ENCODE measurements around the gene OR2M2. TPM values are rescaled to one million over a fixed set of nuclear protein-coding genes. Genes with fewer than 3 reads are reported as not detected.

OR2M2 gene
- total RNA-seq, 2 donors from 2014 or later, result not detected

GRCh38 chr1:248187363-248187762 is 12.7 kb downstream of the OR2M2 start:
- Mint-ChIP-seq H3K27me3 (ENCODE audit: insufficient read depth) (no peaks in the 10 kb centered on the region), H3K9me3 (peaks cover 88% of the 10 kb centered on the region), H3K4me3 (no peak overlapping the region), H3K4me1 (no peaks in the 10 kb centered on the region), H3K36me3 (ENCODE audit: low read depth) (no peaks in the 10 kb centered on the region), H3K27ac (no peak overlapping the region)
- Histone ChIP-seq H3K36me3 (ENCODE audit: control insufficient read depth, insufficient read depth, low read length) (no peaks in the 10 kb centered on the region), H3K27me3 (ENCODE audit: control insufficient read depth, insufficient read depth, low read length, poor library complexity, severe bottlenecking) (no peaks in the 10 kb centered on the region), H3K9ac (ENCODE audit: extremely low read depth, low read length, poor library complexity, severe bottlenecking) (no peak overlapping the region), H3K27ac (ENCODE audit: low read depth, low read length) (no peak overlapping the region), H3K4me3 (ENCODE audit: low read length) (no peak overlapping the region), H3K4me1 (ENCODE audit: control insufficient read depth, insufficient read depth, low read length) (no peaks in the 10 kb centered on the region), H3K9me3 (ENCODE audit: control insufficient read depth, low read length) (peaks cover 78% of the 10 kb centered on the region)
- no peak for DNase-seq
- TF ChIP-seq CTCF (conservative IDR thresholded peaks at IDR 0.05), result no peak
- 51 to 80% methylated on average over 1 to 2 of the region's 3 CpGs for WGBS, 2 experiments (ENCODE audit: insufficient coverage in 1 of 2, insufficient read length in 1 of 2)

- no peaks in the 10 kb centered on the region for H3K27me3 Mint-ChIP-seq (ENCODE audit: insufficient read depth)
- H3K9ac ChIP-seq (ENCODE audit: extremely low read depth, low read length, poor library complexity, severe bottlenecking), result no peak overlapping the region
- H3K27ac ChIP-seq (ENCODE audit: low read depth, low read length), result no peak overlapping the region
- no peaks in the 10 kb centered on the region for H3K36me3 ChIP-seq (ENCODE audit: control insufficient read depth, insufficient read depth, low read length)
- peaks cover 77% of the 10 kb centered on the region for H3K9me3 ChIP-seq (ENCODE audit: control insufficient read depth, low read length)
- H3K4me3 ChIP-seq (ENCODE audit: low read length), result no peak overlapping the region
- WGBS, 2 experiments (ENCODE audit: insufficient coverage in 1 of 2, insufficient read length in 1 of 2), result 72 to 84% methylated on average over 4 to 11 of the region's 11 CpGs
- no peaks in the 10 kb centered on the region for H3K4me1 Mint-ChIP-seq
- H3K36me3 Mint-ChIP-seq (ENCODE audit: low read depth), result no peaks in the 10 kb centered on the region
- H3K27me3 ChIP-seq (ENCODE audit: control insufficient read depth, insufficient read depth, low read length, poor library complexity, severe bottlenecking), result no peaks in the 10 kb centered on the region
- TF ChIP-seq CTCF (conservative IDR thresholded peaks at IDR 0.05), result no peak
- no peaks in the 10 kb centered on the region for H3K4me1 ChIP-seq (ENCODE audit: control insufficient read depth, insufficient read depth, low read length)
- DNase-seq, result no peak
- no peak overlapping the region for H3K4me3 Mint-ChIP-seq
- H3K27ac Mint-ChIP-seq, result no peak overlapping the region
- H3K9me3 Mint-ChIP-seq, result peaks cover 88% of the 10 kb centered on the region
Observed at GRCh38 chr1:248189026-248189425, 14.4 kb downstream of the OR2M2 start.

- no peak overlapping the region for H3K27ac Mint-ChIP-seq
- no peaks in the 10 kb centered on the region for H3K36me3 Mint-ChIP-seq (ENCODE audit: low read depth)
- H3K27me3 ChIP-seq (ENCODE audit: control insufficient read depth, insufficient read depth, low read length, poor library complexity, severe bottlenecking), result no peaks in the 10 kb centered on the region
- H3K9me3 ChIP-seq (ENCODE audit: control insufficient read depth, low read length), result peaks cover 73% of the 10 kb centered on the region
- H3K27ac ChIP-seq (ENCODE audit: low read depth, low read length), result no peak overlapping the region
- TF ChIP-seq CTCF (conservative IDR thresholded peaks at IDR 0.05), result no peak
- no peaks in the 10 kb centered on the region for H3K4me1 ChIP-seq (ENCODE audit: control insufficient read depth, insufficient read depth, low read length)
- H3K36me3 ChIP-seq (ENCODE audit: control insufficient read depth, insufficient read depth, low read length), result no peaks in the 10 kb centered on the region
- H3K4me3 Mint-ChIP-seq, result no peak overlapping the region
- no peak for DNase-seq
- no peaks in the 10 kb centered on the region for H3K27me3 Mint-ChIP-seq (ENCODE audit: insufficient read depth)
- no peak overlapping the region for H3K4me3 ChIP-seq (ENCODE audit: low read length)
- H3K9ac ChIP-seq (ENCODE audit: extremely low read depth, low read length, poor library complexity, severe bottlenecking), result no peak overlapping the region
- peaks cover 80% of the 10 kb centered on the region for H3K9me3 Mint-ChIP-seq
- H3K4me1 Mint-ChIP-seq, result no peaks in the 10 kb centered on the region
- WGBS, 2 experiments (ENCODE audit: insufficient coverage in 1 of 2, insufficient read length in 1 of 2), result 33% methylated on average over 1 of the region's 1 CpG; no CpG with 5 or more reads in 1 of the 2 experiments
Observed at GRCh38 chr1:248194117-248194516, 19.5 kb downstream of the OR2M2 start.

Data from endodermal cell (in vitro differentiated cells).